Measurements from ENCODE around the gene COLEC12. TPM values are rescaled to one million over a fixed set of nuclear protein-coding genes. Genes with fewer than 3 reads are reported as not detected.

Gene COLEC12
- total RNA-seq, 3 donors from 2014 or later, result 11.7 to 57.3 (median 14.7) TPM

DNA sequence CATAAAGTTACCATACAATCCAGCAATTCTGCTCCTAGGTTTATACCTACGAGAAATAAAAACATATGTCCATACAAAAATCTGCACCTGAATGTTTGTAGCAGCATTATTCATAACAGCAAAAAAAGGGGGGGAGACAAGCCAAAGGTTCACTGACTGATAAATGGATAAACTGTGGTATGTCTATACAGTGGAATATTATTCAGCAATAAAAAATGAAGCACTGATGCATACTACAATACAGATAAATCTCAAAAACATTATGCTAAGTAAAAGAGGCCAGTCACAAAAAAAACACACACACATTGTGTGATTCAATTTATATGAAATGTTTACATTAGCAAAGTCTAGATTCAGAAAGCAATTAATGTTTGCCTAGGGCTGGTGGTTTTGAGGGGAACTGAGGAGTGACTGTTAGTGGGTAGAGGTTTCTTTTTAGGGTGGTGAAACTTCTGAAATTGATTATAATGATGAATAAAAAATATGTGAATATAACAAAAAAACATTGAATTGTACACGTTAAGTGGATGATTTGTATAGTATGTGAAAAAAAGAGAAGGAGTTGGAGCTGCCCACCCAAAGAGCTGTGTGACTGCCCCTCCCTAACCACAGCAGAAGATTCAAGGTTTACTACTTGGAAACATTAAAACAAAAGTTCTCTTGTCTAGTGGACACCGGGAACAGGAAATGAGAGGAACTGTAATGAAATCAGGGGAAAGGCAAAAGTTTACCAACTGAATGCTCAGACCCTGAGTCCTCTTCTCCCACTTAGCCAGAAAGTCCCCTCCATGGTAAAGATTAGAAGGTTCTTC lies 13.4 kb downstream of the COLEC12 start:
- TF ChIP-seq, protein P1, sequence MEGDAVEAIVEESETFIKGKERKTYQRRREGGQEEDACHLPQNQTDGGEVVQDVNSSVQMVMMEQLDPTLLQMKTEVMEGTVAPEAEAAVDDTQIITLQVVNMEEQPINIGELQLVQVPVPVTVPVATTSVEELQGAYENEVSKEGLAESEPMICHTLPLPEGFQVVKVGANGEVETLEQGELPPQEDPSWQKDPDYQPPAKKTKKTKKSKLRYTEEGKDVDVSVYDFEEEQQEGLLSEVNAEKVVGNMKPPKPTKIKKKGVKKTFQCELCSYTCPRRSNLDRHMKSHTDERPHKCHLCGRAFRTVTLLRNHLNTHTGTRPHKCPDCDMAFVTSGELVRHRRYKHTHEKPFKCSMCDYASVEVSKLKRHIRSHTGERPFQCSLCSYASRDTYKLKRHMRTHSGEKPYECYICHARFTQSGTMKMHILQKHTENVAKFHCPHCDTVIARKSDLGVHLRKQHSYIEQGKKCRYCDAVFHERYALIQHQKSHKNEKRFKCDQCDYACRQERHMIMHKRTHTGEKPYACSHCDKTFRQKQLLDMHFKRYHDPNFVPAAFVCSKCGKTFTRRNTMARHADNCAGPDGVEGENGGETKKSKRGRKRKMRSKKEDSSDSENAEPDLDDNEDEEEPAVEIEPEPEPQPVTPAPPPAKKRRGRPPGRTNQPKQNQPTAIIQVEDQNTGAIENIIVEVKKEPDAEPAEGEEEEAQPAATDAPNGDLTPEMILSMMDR (IDR thresholded peaks at IDR 0.05), result no peak
- no peak for TF ChIP-seq POLR2A (IDR thresholded peaks at IDR 0.05)
- no peak for TF ChIP-seq POLR2AphosphoS5 (IDR thresholded peaks at IDR 0.05)
- no peaks in the 10 kb centered on the region for H3K9me3 ChIP-seq
- no peak overlapping the region for H3K27ac ChIP-seq
- no peaks in the 10 kb centered on the region for H3K4me1 ChIP-seq
- DNase-seq (ENCODE audit: low spot score in 2 of 2), result no peak
- no peak overlapping the region for H3K4me3 ChIP-seq
- intact Hi-C loops (cut with DNase I; ENCODE audit: low total_unique reads), result no loop called here
- H3K36me3 ChIP-seq, result no peaks in the 10 kb centered on the region
- H3K27me3 ChIP-seq, result no peaks in the 10 kb centered on the region

DNA sequence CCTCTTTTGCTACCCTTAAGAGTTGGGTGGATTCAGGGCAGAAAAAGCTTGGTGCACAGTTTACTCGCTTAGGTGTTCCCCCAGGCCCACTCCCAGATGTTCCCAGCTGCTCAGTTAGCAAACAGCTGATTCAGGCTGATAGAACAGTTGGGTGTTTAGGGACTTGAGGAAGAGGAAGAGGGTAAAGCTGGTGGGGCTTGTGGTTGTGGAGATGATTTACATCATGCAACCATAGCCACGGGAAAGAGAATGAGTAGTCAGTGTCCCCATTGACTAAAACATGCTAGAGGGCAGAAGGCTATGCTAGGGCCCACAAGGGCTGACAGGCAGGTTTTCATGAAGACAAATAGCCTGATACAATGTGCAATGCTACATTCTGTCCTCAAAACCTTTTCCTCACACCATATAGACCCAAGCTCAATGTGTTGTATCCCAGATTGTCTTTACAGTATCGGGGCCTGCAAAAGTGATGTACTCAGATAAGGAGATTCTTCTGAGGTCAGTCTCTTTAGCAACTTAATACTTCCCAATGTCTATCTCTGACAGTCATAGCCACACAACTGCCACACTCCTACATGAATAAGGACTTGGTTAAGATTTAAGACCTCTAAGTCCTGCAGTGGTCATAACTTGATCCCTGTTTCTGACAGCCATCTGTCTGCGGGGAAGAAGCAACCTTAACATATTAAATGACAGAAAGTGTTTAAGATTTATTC lies 15.6 kb downstream of the COLEC12 start:
- no peak for TF ChIP-seq POLR2AphosphoS5 (IDR thresholded peaks at IDR 0.05)
- TF ChIP-seq, protein P1 (IDR thresholded peaks at IDR 0.05), result no peak
- intact Hi-C loops (cut with DNase I; ENCODE audit: low total_unique reads), result loop anchor here (5.0 kb wide), 1 partner anchor 952 kb away; no protein-coding TSS in a partner anchor
- no peak for DNase-seq (ENCODE audit: low spot score in 2 of 2)
- Histone ChIP-seq H3K27ac (no peak overlapping the region), H3K9me3 (no peaks in the 10 kb centered on the region), H3K4me3 (no peak overlapping the region), H3K4me1 (no peaks in the 10 kb centered on the region), H3K36me3 (no peaks in the 10 kb centered on the region), H3K27me3 (no peaks in the 10 kb centered on the region)

GRCh38 chr18:478681-479080 lies 21.8 kb downstream of the COLEC12 start:
- H3K4me3 ChIP-seq, result no peak overlapping the region
- intact Hi-C loops (cut with DNase I; ENCODE audit: low total_unique reads), result no loop called here
- DNase-seq (ENCODE audit: low spot score in 2 of 2), result no peak
- H3K36me3 ChIP-seq, result no peaks in the 10 kb centered on the region
- no peaks in the 10 kb centered on the region for H3K9me3 ChIP-seq
- no peaks in the 10 kb centered on the region for H3K4me1 ChIP-seq
- H3K27ac ChIP-seq, result no peak overlapping the region
- no peak for TF ChIP-seq POLR2A (IDR thresholded peaks at IDR 0.05)
- TF ChIP-seq, protein P1 (IDR thresholded peaks at IDR 0.05), result no peak
- no peak for TF ChIP-seq POLR2AphosphoS5 (IDR thresholded peaks at IDR 0.05)
- H3K27me3 ChIP-seq, result no peaks in the 10 kb centered on the region

GRCh38 chr18:477565-477964 lies 22.9 kb downstream of the COLEC12 start:
- no peak overlapping the region for H3K27ac ChIP-seq
- no peak overlapping the region for H3K4me3 ChIP-seq
- no peaks in the 10 kb centered on the region for H3K27me3 ChIP-seq
- H3K9me3 ChIP-seq, result no peaks in the 10 kb centered on the region
- H3K36me3 ChIP-seq, result no peaks in the 10 kb centered on the region
- DNase-seq (ENCODE audit: low spot score in 2 of 2), result no peak
- intact Hi-C loops (cut with DNase I; ENCODE audit: low total_unique reads), result no loop called here
- no peaks in the 10 kb centered on the region for H3K4me1 ChIP-seq
- TF ChIP-seq, protein P1 (IDR thresholded peaks at IDR 0.05), result peak in 1 of 3 donors; percentile 17
- no peak for TF ChIP-seq POLR2A (IDR thresholded peaks at IDR 0.05)

DNA sequence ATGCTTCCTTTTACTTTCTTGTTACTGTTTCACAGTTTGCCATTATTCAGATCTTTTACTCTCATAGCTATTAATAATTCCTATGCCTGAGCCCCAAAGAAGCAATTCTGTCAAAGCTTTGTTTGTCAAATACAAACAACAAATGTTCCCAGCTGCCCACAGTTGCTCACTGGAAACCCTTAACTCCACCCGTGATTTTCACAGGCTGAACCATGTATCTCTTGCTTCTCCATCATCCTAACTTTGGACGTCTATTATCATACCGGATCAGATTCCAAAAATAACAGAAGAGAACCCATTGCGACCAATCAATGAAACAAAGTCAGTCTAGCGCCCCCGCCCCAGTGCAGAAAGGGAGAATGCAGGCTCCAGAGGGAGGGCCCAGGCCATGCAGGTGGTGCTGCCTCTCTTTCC lies 24.2 kb downstream of the COLEC12 start:
- no peak for DNase-seq (ENCODE audit: low spot score in 2 of 2)
- TF ChIP-seq POLR2A (IDR thresholded peaks at IDR 0.05) (no peak), POLR2AphosphoS5 (IDR thresholded peaks at IDR 0.05) (no peak)
- TF ChIP-seq, protein P1 (IDR thresholded peaks at IDR 0.05), result no peak
- no peaks in the 10 kb centered on the region for H3K9me3 ChIP-seq
- H3K27ac ChIP-seq, result peak overlapping the region in 1 of 2 donors; percentile 68
- no peaks in the 10 kb centered on the region for H3K4me1 ChIP-seq
- H3K36me3 ChIP-seq, result no peaks in the 10 kb centered on the region
- H3K27me3 ChIP-seq, result no peaks in the 10 kb centered on the region
- H3K4me3 ChIP-seq, result no peak overlapping the region
- intact Hi-C loops (cut with DNase I; ENCODE audit: low total_unique reads), result no loop called here
